ENCODE data around the gene LPP.
A peak's percentile ranks its signal among the peaks of the same experiment; 100 is the strongest.

Gene LPP

DNA sequence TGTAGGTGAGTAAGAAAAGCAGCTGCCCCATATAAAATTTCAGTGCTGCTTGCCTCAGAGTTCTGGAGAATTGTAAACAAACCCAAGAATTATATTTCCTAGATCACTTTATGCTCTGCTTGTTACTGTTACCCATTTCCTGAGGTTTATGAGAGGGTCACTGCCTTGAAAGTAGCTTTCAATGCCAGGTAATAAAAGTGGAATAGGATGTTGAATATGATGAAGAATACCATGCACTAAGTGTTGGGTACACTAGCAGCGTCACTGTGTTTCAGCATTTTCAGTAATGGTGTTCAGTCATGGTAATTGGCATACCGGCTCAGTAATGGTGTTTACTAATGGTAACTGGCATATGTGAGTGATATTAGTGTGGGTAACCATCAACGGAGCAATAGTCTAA, 568.0 kb downstream of the LPP start:
- H3K36me3 ChIP-seq (ENCODE audit: low read length): no peaks in the 10 kb centered on the region
- H3K4me3 ChIP-seq (ENCODE audit: insufficient read depth, low read length, poor library complexity, severe bottlenecking): no peak overlapping the region
- no peaks in the 10 kb centered on the region for H3K79me2 ChIP-seq (ENCODE audit: insufficient read depth, low read length)
- no peak overlapping the region for H3K27ac ChIP-seq (ENCODE audit: low read depth, low read length)
- H3K9me3 ChIP-seq (ENCODE audit: insufficient read depth, low read length): no peaks in the 10 kb centered on the region
- no peaks in the 10 kb centered on the region for H3K27me3 ChIP-seq (ENCODE audit: low read length)
- H3F3A ChIP-seq (ENCODE audit: insufficient read depth): no peaks in the 10 kb centered on the region
- no peak overlapping the region for H2AFZ ChIP-seq (ENCODE audit: low read depth, low read length, severe bottlenecking)
- TF ChIP-seq EZH2phosphoT487 (conservative IDR thresholded peaks at IDR 0.05; ENCODE audit: low read length): no peak
- H4K20me1 ChIP-seq (ENCODE audit: low read depth, low read length): no peaks in the 10 kb centered on the region
- no peak overlapping the region for H3K4me2 ChIP-seq (ENCODE audit: low read depth, low read length, poor library complexity, severe bottlenecking)
- no peaks in the 10 kb centered on the region for H3K9me2 ChIP-seq (replicated peaks; ENCODE audit: insufficient read depth, low read length)
- no peak overlapping the region for H3K9ac ChIP-seq (ENCODE audit: low read length)

DNA sequence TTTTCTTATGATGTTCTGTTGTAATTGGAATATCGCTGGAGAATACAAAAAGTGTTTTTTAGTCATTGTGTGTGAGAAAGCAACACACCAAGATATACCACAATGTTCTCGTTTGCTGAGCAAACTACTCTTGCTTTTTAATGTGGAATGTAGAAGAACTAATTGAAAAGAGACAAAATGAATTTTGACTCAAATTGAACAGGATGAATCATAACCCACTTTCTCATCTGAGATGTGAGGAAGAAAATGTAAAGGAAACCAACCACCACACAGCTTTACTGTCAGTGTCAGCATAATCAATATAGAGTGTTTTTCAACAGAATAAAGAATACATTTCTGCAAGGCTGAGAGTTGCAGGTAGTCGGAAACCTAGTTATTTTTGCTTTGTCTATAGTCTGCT, 569.0 kb downstream of the LPP start:
- no peaks in the 10 kb centered on the region for H3F3A ChIP-seq (ENCODE audit: insufficient read depth)
- no peak overlapping the region for H3K4me3 ChIP-seq (ENCODE audit: insufficient read depth, low read length, poor library complexity, severe bottlenecking)
- H4K20me1 ChIP-seq (ENCODE audit: low read depth, low read length): no peaks in the 10 kb centered on the region
- no peak overlapping the region for H2AFZ ChIP-seq (ENCODE audit: low read depth, low read length, severe bottlenecking)
- H3K4me2 ChIP-seq (ENCODE audit: low read depth, low read length, poor library complexity, severe bottlenecking): no peak overlapping the region
- H3K9me2 ChIP-seq (replicated peaks; ENCODE audit: insufficient read depth, low read length): no peaks in the 10 kb centered on the region
- no peaks in the 10 kb centered on the region for H3K79me2 ChIP-seq (ENCODE audit: insufficient read depth, low read length)
- H3K27me3 ChIP-seq (ENCODE audit: low read length): no peaks in the 10 kb centered on the region
- no peak overlapping the region for H3K27ac ChIP-seq (ENCODE audit: low read depth, low read length)
- H3K9me3 ChIP-seq (ENCODE audit: insufficient read depth, low read length): no peaks in the 10 kb centered on the region
- H3K36me3 ChIP-seq (ENCODE audit: low read length): no peaks in the 10 kb centered on the region
- TF ChIP-seq, protein P1, sequence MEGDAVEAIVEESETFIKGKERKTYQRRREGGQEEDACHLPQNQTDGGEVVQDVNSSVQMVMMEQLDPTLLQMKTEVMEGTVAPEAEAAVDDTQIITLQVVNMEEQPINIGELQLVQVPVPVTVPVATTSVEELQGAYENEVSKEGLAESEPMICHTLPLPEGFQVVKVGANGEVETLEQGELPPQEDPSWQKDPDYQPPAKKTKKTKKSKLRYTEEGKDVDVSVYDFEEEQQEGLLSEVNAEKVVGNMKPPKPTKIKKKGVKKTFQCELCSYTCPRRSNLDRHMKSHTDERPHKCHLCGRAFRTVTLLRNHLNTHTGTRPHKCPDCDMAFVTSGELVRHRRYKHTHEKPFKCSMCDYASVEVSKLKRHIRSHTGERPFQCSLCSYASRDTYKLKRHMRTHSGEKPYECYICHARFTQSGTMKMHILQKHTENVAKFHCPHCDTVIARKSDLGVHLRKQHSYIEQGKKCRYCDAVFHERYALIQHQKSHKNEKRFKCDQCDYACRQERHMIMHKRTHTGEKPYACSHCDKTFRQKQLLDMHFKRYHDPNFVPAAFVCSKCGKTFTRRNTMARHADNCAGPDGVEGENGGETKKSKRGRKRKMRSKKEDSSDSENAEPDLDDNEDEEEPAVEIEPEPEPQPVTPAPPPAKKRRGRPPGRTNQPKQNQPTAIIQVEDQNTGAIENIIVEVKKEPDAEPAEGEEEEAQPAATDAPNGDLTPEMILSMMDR (IDR thresholded peaks at IDR 0.05; ENCODE audit: insufficient read depth, low read length, poor library complexity, severe bottlenecking): no peak
- no peak for TF ChIP-seq EZH2phosphoT487 (conservative IDR thresholded peaks at IDR 0.05; ENCODE audit: low read length)
- no peak overlapping the region for H3K9ac ChIP-seq (ENCODE audit: low read length)

DNA sequence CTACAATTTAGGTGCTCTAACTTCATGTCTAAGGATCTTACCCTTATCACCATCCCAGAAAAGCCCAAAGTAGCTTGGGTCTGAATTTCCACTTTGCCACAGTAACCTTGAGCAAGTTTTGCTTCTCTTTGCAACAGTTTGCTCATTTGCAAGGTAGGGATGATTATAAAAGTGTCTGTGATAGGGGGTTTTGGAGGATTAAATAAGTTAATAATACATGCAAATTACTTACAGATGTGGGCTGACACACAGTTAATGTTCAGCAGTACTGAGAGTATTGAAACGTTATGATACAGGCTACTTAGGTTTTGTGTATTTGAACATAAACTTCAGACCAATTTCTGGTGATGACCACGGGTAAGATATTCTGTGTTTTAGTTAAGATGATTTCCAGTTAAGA, 573.1 kb downstream of the LPP start:
- no peaks in the 10 kb centered on the region for H3K36me3 ChIP-seq (ENCODE audit: low read length)
- H3K9ac ChIP-seq (ENCODE audit: low read length): no peak overlapping the region
- peak overlapping the region; percentile 32; the same call in 1 of the 2 replicates for H3K27ac ChIP-seq (ENCODE audit: low read depth, low read length)
- TF ChIP-seq, protein P1 (IDR thresholded peaks at IDR 0.05; ENCODE audit: insufficient read depth, low read length, poor library complexity, severe bottlenecking): no peak
- no peak for TF ChIP-seq EZH2phosphoT487 (conservative IDR thresholded peaks at IDR 0.05; ENCODE audit: low read length)
- no peaks in the 10 kb centered on the region for H3K9me2 ChIP-seq (replicated peaks; ENCODE audit: insufficient read depth, low read length)
- H2AFZ ChIP-seq (ENCODE audit: low read depth, low read length, severe bottlenecking): no peak overlapping the region
- no peaks in the 10 kb centered on the region for H3K9me3 ChIP-seq (ENCODE audit: insufficient read depth, low read length)
- no peaks in the 10 kb centered on the region for H3K79me2 ChIP-seq (ENCODE audit: insufficient read depth, low read length)
- peak overlapping the region; percentile 16 for H3K4me2 ChIP-seq (ENCODE audit: low read depth, low read length, poor library complexity, severe bottlenecking)
- H3K27me3 ChIP-seq (ENCODE audit: low read length): no peaks in the 10 kb centered on the region
- H3F3A ChIP-seq (ENCODE audit: insufficient read depth): no peaks in the 10 kb centered on the region
- H3K4me3 ChIP-seq (ENCODE audit: insufficient read depth, low read length, poor library complexity, severe bottlenecking): no peak overlapping the region
- no peaks in the 10 kb centered on the region for H4K20me1 ChIP-seq (ENCODE audit: low read depth, low read length)

DNA sequence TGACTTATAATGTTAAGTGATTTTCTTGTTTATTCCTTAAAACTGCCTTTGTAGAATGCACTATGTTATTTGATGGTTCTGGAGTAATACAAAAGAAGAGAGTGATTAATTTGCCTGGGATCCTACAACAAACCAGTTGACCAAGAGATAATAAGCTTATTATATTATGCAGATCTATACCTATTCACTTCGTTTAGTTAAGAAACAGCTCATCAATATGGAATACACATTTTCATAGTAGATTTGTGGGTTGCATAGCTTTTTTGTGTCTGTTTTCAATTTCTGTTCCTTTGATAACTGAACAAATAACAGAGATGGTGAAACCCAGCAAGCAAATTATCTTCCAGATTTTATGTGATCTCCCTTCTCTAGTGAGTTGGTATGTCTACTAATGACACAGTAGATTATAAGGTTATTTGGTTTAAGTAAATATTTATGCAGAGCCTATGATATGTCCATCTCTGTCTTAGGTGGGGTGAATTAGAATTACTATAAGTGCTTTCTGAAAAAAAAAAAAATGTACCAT, 574.5 kb downstream of the LPP start:
- no peak for TF ChIP-seq EZH2phosphoT487 (conservative IDR thresholded peaks at IDR 0.05; ENCODE audit: low read length)
- H3K4me2 ChIP-seq (ENCODE audit: low read depth, low read length, poor library complexity, severe bottlenecking): no peak overlapping the region
- no peaks in the 10 kb centered on the region for H3K36me3 ChIP-seq (ENCODE audit: low read length)

More for the DNA sequence above, 574.5 kb downstream of the LPP start:
- H3F3A ChIP-seq (ENCODE audit: insufficient read depth): no peaks in the 10 kb centered on the region
- no peaks in the 10 kb centered on the region for H3K9me3 ChIP-seq (ENCODE audit: insufficient read depth, low read length)
- H2AFZ ChIP-seq (ENCODE audit: low read depth, low read length, severe bottlenecking): no peak overlapping the region
- no peak overlapping the region for H3K9ac ChIP-seq (ENCODE audit: low read length)
- H4K20me1 ChIP-seq (ENCODE audit: low read depth, low read length): no peaks in the 10 kb centered on the region
- H3K27ac ChIP-seq (ENCODE audit: low read depth, low read length): peak overlapping the region; percentile 52
- no peaks in the 10 kb centered on the region for H3K27me3 ChIP-seq (ENCODE audit: low read length)
- no peaks in the 10 kb centered on the region for H3K9me2 ChIP-seq (replicated peaks; ENCODE audit: insufficient read depth, low read length)
- no peaks in the 10 kb centered on the region for H3K79me2 ChIP-seq (ENCODE audit: insufficient read depth, low read length)
- no peak overlapping the region for H3K4me3 ChIP-seq (ENCODE audit: insufficient read depth, low read length, poor library complexity, severe bottlenecking)

All from SU-DHL-6 (cell line).